ENCODE measurements around the gene SBF2. TPM values are rescaled to one million over a fixed set of nuclear protein-coding genes. Genes with fewer than 3 reads are reported as not detected.

SBF2 gene
- total RNA-seq, 4 donors from 2014 or later, result 52.8 to 87.9 (median 62.4) TPM

GRCh38 chr11:9982127-9982795 is 311.8 kb downstream of the SBF2 start:
- Histone ChIP-seq H3K36me3 (peaks cover 0 to 8% of the 10 kb centered on the region in 2 donors), H3K4me3 (no peak overlapping the region), H3K9me3 (no peaks in the 10 kb centered on the region), H3K27me3 (no peaks in the 10 kb centered on the region), H3K27ac (no peak overlapping the region), H3K4me1 (peaks cover 0 to 5% (median 0%) of the 10 kb centered on the region in 3 donors)
- 84% methylated on average over 5 of the region's 6 CpGs; no CpG with 5 or more reads in 1 of the 2 donors for WGBS, 2 donors (ENCODE audit: low coverage in 1 of 2)
- TF ChIP-seq POLR2A (IDR thresholded peaks at IDR 0.05) (no peak), CTCF (IDR thresholded peaks at IDR 0.05) (no peak), EP300 (IDR thresholded peaks at IDR 0.05) (no peak), POLR2AphosphoS5 (IDR thresholded peaks at IDR 0.05) (no peak)
- ATAC-seq, result no peak

DNA sequence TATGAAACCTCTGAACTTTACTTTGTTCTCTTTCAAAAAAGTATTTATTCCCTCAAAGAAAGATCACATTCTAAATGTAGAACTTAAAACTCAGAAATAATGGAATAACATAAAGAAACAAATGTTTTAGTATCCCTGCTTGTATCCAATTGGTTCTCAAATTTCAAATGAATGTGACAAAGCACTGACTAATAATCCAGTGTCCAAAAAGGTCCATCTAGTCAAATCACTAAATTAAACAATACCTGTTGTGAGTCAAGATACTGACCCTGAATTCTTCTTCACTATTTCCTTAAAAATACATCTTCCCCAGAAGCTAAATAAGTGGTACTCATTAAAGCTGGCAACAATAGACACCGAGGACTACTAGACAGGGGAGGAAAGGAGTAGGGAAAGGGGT is 313.1 kb downstream of the SBF2 start:
- WGBS, 2 donors (ENCODE audit: low coverage in 1 of 2), result 86 to 100% methylated on average over 1 of the region's 1 CpG
- Histone ChIP-seq H3K9me3 (no peaks in the 10 kb centered on the region), H3K4me1 (peaks cover 0 to 5% (median 0%) of the 10 kb centered on the region in 3 donors), H3K27me3 (no peaks in the 10 kb centered on the region), H3K4me3 (no peak overlapping the region), H3K36me3 (peaks cover 0 to 4% of the 10 kb centered on the region in 2 donors), H3K27ac (no peak overlapping the region)
- no peak for ATAC-seq
- no peak for TF ChIP-seq POLR2A (IDR thresholded peaks at IDR 0.05)
- no peak for TF ChIP-seq EP300 (IDR thresholded peaks at IDR 0.05)
- no peak for TF ChIP-seq CTCF (IDR thresholded peaks at IDR 0.05)
- no peak for TF ChIP-seq POLR2AphosphoS5 (IDR thresholded peaks at IDR 0.05)

DNA sequence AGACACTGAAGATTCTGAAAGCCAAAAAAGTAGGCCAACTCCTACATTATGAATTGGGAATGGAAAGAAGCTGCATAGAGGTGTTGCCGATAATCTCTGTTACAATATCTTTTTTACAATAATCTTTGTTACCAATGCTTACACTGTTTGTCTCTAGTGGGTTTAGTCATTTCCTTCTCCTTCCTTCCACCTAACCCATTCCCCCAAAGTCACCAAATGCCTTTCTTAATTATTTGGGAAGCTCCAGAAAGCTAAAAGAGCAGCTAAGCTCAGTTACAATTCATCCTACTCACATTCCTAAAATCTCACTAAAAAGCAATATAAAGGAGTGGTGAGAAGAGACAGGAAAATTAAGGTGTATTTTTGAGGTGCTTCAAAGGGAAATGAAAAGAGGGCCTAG is 316.5 kb downstream of the SBF2 start:
- H3K27me3 ChIP-seq, result no peaks in the 10 kb centered on the region
- H3K27ac ChIP-seq, result no peak overlapping the region
- H3K36me3 ChIP-seq, result no peaks in the 10 kb centered on the region
- H3K4me3 ChIP-seq, result no peak overlapping the region
- ATAC-seq, result no peak
- TF ChIP-seq EP300 (IDR thresholded peaks at IDR 0.05), result no peak
- TF ChIP-seq POLR2AphosphoS5 (IDR thresholded peaks at IDR 0.05), result no peak
- no peak for TF ChIP-seq CTCF (IDR thresholded peaks at IDR 0.05)
- TF ChIP-seq POLR2A (IDR thresholded peaks at IDR 0.05), result no peak
- 88 to 100% methylated on average over 1 of the region's 1 CpG for WGBS, 2 donors (ENCODE audit: low coverage in 1 of 2)
- H3K4me1 ChIP-seq, result peaks cover 0 to 5% (median 0%) of the 10 kb centered on the region in 3 donors
- H3K9me3 ChIP-seq, result no peaks in the 10 kb centered on the region

GRCh38 chr11:9974375-9974774 is 319.6 kb downstream of the SBF2 start:
- H3K9me3 ChIP-seq, result no peaks in the 10 kb centered on the region
- no peaks in the 10 kb centered on the region for H3K27me3 ChIP-seq
- no peak overlapping the region for H3K27ac ChIP-seq
- no peak for ATAC-seq
- 82 to 94% methylated on average over 2 to 6 of the region's 8 CpGs for WGBS, 2 donors (ENCODE audit: low coverage in 1 of 2)
- no peaks in the 10 kb centered on the region for H3K36me3 ChIP-seq
- TF ChIP-seq POLR2AphosphoS5 (IDR thresholded peaks at IDR 0.05), result no peak
- TF ChIP-seq CTCF (IDR thresholded peaks at IDR 0.05), result no peak
- TF ChIP-seq EP300 (IDR thresholded peaks at IDR 0.05), result no peak
- TF ChIP-seq POLR2A (IDR thresholded peaks at IDR 0.05), result no peak
- H3K4me1 ChIP-seq, result no peaks in the 10 kb centered on the region
- H3K4me3 ChIP-seq, result no peak overlapping the region

GRCh38 chr11:9973921-9974320 is 320.1 kb downstream of the SBF2 start:
- Histone ChIP-seq H3K27ac (no peak overlapping the region), H3K4me1 (no peaks in the 10 kb centered on the region), H3K27me3 (no peaks in the 10 kb centered on the region), H3K4me3 (no peak overlapping the region), H3K36me3 (no peaks in the 10 kb centered on the region), H3K9me3 (no peaks in the 10 kb centered on the region)
- ATAC-seq, result no peak
- TF ChIP-seq CTCF (IDR thresholded peaks at IDR 0.05) (no peak), EP300 (IDR thresholded peaks at IDR 0.05) (no peak), POLR2A (IDR thresholded peaks at IDR 0.05) (no peak), POLR2AphosphoS5 (IDR thresholded peaks at IDR 0.05) (no peak)
- WGBS, 2 donors (ENCODE audit: low coverage in 1 of 2), result 71 to 88% methylated on average over 3 of the region's 3 CpGs

Data from gastroesophageal sphincter (tissue), 4 donors.